K562 (cell line): ENCODE data around the gene ZNF467. TPM values are rescaled to one million over a fixed set of nuclear protein-coding genes. Genes with fewer than 3 reads are reported as not detected.

Experiments
- ATAC-seq: fragments of 200-7000 bp; cut with Tn5 transposase; 3 replicates; pipeline ENCODE4 v1.9.1; 2020; ENCODE audit warnings: moderate library complexity
- BruUV-seq: library from RNA; stranded (reverse); fragments of 400-500 nt; replicated peaks from 2 replicates; lab custom pipeline; 2021; lab: Mats Ljungman, UMichigan
- CTCF ChIA-PET: fragments of 300-600 bp; formaldehyde crosslinking; extraction: SDS; loops from one replicate; lab custom pipeline; 2021; ENCODE audit warnings: low intra/inter-chr PET ratio; lab: Yijun Ruan, JAX
- POLR2A ChIA-PET: fragments of 300-600, 350-650 bp; sonication (Branson Sonifier 250); formaldehyde crosslinking; extraction: SDS; loops from one replicate; lab custom pipeline; 2021; ENCODE audit warnings: antibody characterized with exemption, inconsistent platforms; lab: Yijun Ruan, JAX
- DNase-seq, 4 experiments: peaks; one replicate each; pipeline versions ENCODE4 v3.0.0 to v3.0.0-alpha.2; 2011 to 2018; ENCODE audit warnings: low spot score in 3 of 4, mixed read lengths in 3 of 4; ENCODE audit errors: extremely low read depth in 1 of 4
- FAIRE-seq: peaks from 2 replicates; lab custom pipeline; 2011; peaks lifted over from hg19 to GRCh38; lab: Jason Lieb, UNC
- H2AFZ ChIP-seq: 2 replicates; pipeline ENCODE4 v1.6.0; 2011; ENCODE audit warnings: low read depth, low read length, control low read depth, inconsistent platforms
- H3K27ac ChIP-seq: fragments of 200-600 bp; 3 replicates; pipeline ENCODE4 v1.8.0; 2011; ENCODE audit warnings: low read depth, mild to moderate bottlenecking, control low read depth, inconsistent platforms, low read length, moderate library complexity, mixed read lengths; ENCODE audit errors: extremely low read depth
- H3K27me3 ChIP-seq, 2 experiments: fragments of 300-600 bp in 1 of 2; 2 replicates in 1 of 2; 3 replicates in 1 of 2; pipeline versions ENCODE4 v1.6.0 to v1.8.0; 2011; ENCODE audit warnings: inconsistent platforms in 2 of 2, low read length in 2 of 2, mild to moderate bottlenecking in 1 of 2, mixed read lengths in 1 of 2, moderate library complexity in 1 of 2; ENCODE audit not compliant: control insufficient read depth in 2 of 2, insufficient read depth in 2 of 2
- H3K36me3 ChIP-seq: fragments of 300-600 bp; 3 replicates; pipeline ENCODE4 v1.8.0; 2011; ENCODE audit warnings: mild to moderate bottlenecking, low read length, inconsistent platforms; ENCODE audit not compliant: control insufficient read depth, insufficient read depth
- H3K4me1 ChIP-seq, 2 experiments: fragments of 200-600 bp in 1 of 2; replicated peaks in 1 of 2; 2 replicates in 1 of 2; 3 replicates in 1 of 2; pipeline versions ENCODE4 v1.5.1 to v1.8.0; 2011; ENCODE audit warnings: inconsistent platforms in 2 of 2, low read length in 2 of 2, mild to moderate bottlenecking in 1 of 2, mixed read lengths in 1 of 2, moderate library complexity in 1 of 2; ENCODE audit not compliant: control insufficient read depth in 2 of 2, insufficient read depth in 2 of 2
- H3K4me2 ChIP-seq: 2 replicates; pipeline ENCODE4 v1.6.1; 2011; ENCODE audit warnings: low read length, control low read depth, inconsistent platforms, mixed read lengths; ENCODE audit not compliant: insufficient read depth
- H3K4me3 ChIP-seq: fragments of 200-600 bp; sonication (generic), shearing (Covaris generic); 2 replicates; pipeline ENCODE4 v1.5.1; 2016; ENCODE audit warnings: control low read depth, inconsistent platforms
- H3K79me2 ChIP-seq: fragments of 200-600 bp; 3 replicates; pipeline ENCODE4 v1.8.0; 2011; ENCODE audit warnings: low read length, inconsistent platforms; ENCODE audit not compliant: control insufficient read depth, insufficient read depth
- H3K9ac ChIP-seq, 2 experiments: 2 replicates each; pipeline versions ENCODE4 v1.6.0 to v1.6.1; 2011; ENCODE audit warnings: low read depth in 2 of 2, low read length in 2 of 2, control low read depth in 1 of 2, inconsistent platforms in 1 of 2, mild to moderate bottlenecking in 1 of 2, mixed read lengths in 1 of 2; ENCODE audit not compliant: insufficient read depth in 1 of 2
- H3K9me1 ChIP-seq: one replicate; pipeline ENCODE4 v1.6.0; 2011; ENCODE audit warnings: inconsistent platforms, mild to moderate bottlenecking, low read length, moderate library complexity; ENCODE audit not compliant: control insufficient read depth, insufficient read depth
- H3K9me3 ChIP-seq: replicated peaks from 2 replicates; pipeline ENCODE4 v1.5.1; 2011; ENCODE audit warnings: low read depth, low read length, inconsistent platforms; ENCODE audit not compliant: control insufficient read depth, insufficient read depth
- H4K20me1 ChIP-seq: replicated peaks from 2 replicates; pipeline ENCODE4 v1.6.1; 2011; ENCODE audit warnings: low read length, inconsistent platforms, mixed read lengths; ENCODE audit not compliant: control insufficient read depth, insufficient read depth
- BDP1 ChIP-seq: IDR thresholded peaks from 3 replicates; pipeline ENCODE4 v1.6.1; 2011; ENCODE audit not compliant: insufficient read length, insufficient read depth
- BRCA1 ChIP-seq, 2 experiments: fragments of 450-650 bp in 1 of 2; sonication (generic) in 1 of 2; formaldehyde crosslinking in 1 of 2; IDR thresholded peaks; 2 replicates each; pipeline versions ENCODE4 v1.5.0 to v1.6.1; 2017 to 2020; ENCODE audit warnings: mild to moderate bottlenecking in 1 of 2, missing genetic modification reagents in 1 of 2
- BRD9 ChIP-seq: fragments of 450-650 bp; IDR thresholded peaks from 2 replicates; pipeline ENCODE4 v1.6.1; 2018; ENCODE audit warnings: low read depth; ENCODE audit not compliant: partially characterized antibody
- CBFA2T2 ChIP-seq: fragments of 450-650 bp; conservative IDR thresholded peaks from 2 replicates; pipeline ENCODE4 v1.6.1; 2017; ENCODE audit warnings: mild to moderate bottlenecking
- CBX3 ChIP-seq, 2 experiments: IDR thresholded peaks; 1 replicate in 1 of 2; 2 replicates in 1 of 2; pipeline ENCODE4 v1.6.1; 2012; ENCODE audit warnings: inconsistent platforms in 2 of 2, low read length in 2 of 2, borderline replicate concordance in 1 of 2, control low read depth in 1 of 2
- CEBPG ChIP-seq, 3 experiments: fragments of 200-800 bp in 1 of 3; sonication (Bioruptor generic) in 1 of 3; sonication (generic) in 1 of 3; formaldehyde crosslinking in 1 of 3; IDR thresholded peaks in 2 of 3; conservative IDR thresholded peaks in 1 of 3; 2 replicates each; pipeline versions ENCODE4 v1.6.1 to v1.8.0; 2016 to 2022; ENCODE audit warnings: missing compliant biosample characterization in 2 of 3, missing genetic modification characterization in 2 of 3, mild to moderate bottlenecking in 1 of 3, missing genetic modification reagents in 1 of 3
- ILF3 ChIP-seq: fragments of 450-650 bp; IDR thresholded peaks from 2 replicates; pipeline ENCODE4 v1.6.1; 2018; ENCODE audit warnings: antibody characterized with exemption, mild to moderate bottlenecking, moderate library complexity, borderline replicate concordance
- NCOR1 ChIP-seq: fragments of 450-650 bp; IDR thresholded peaks from 2 replicates; pipeline ENCODE4 v1.6.1; 2016; ENCODE audit warnings: mild to moderate bottlenecking, moderate library complexity
- NR0B1 ChIP-seq: fragments of 450-650 bp; IDR thresholded peaks from one replicate; pipeline ENCODE4 v1.6.1; 2018; ENCODE audit warnings: mild to moderate bottlenecking, moderate library complexity; ENCODE audit not compliant: partially characterized antibody
- SAFB ChIP-seq: fragments of 200-400 bp; formaldehyde crosslinking; IDR thresholded peaks from 2 replicates; pipeline ENCODE4 v1.6.1; 2017; ENCODE audit warnings: low read depth, low read length, borderline replicate concordance
- SETDB1 ChIP-seq: IDR thresholded peaks from one replicate; pipeline ENCODE4 v1.6.1; 2012; ENCODE audit warnings: low read length, control low read depth, inconsistent platforms
- SLC30A9 ChIP-seq: fragments of 250-450 bp; sonication (Bioruptor Pico); IDR thresholded peaks from 2 replicates; pipeline ENCODE4 v1.8.0; 2022; ENCODE audit warnings: mild to moderate bottlenecking, moderate library complexity
- SP1 ChIP-seq: sonication (generic); formaldehyde crosslinking; IDR thresholded peaks from 2 replicates; pipeline ENCODE4 v1.8.1; 2022; ENCODE audit warnings: mild to moderate bottlenecking, missing genetic modification reagents
- USF1 ChIP-seq: sonication (generic); formaldehyde crosslinking; IDR thresholded peaks from 2 replicates; pipeline ENCODE4 v1.9.0; 2022; ENCODE audit warnings: mild to moderate bottlenecking, missing genetic modification reagents
- ZNF277 ChIP-seq: fragments of 250-450 bp; sonication (Bioruptor Pico); IDR thresholded peaks from 2 replicates; pipeline ENCODE4 v1.8.0; 2022; ENCODE audit warnings: inconsistent platforms, mild to moderate bottlenecking, moderate library complexity, borderline replicate concordance
- ZNF324 ChIP-seq: fragments of 250-450 bp; sonication (Bioruptor Pico); IDR thresholded peaks from 2 replicates; pipeline ENCODE4 v1.4.0; 2020; ENCODE audit warnings: mild to moderate bottlenecking
- ZNF436 ChIP-seq: fragments of 250-450, 450-650 bp; sonication (Bioruptor Pico); formaldehyde crosslinking; IDR thresholded peaks from 2 replicates; pipeline ENCODE4 v1.7.0; 2020; ENCODE audit warnings: mild to moderate bottlenecking
- ZNF644 ChIP-seq: fragments of 200-800 bp; sonication (Bioruptor generic); IDR thresholded peaks from 2 replicates; pipeline ENCODE4 v1.6.1; 2016; ENCODE audit warnings: low read depth, missing genetic modification characterization, missing compliant biosample characterization
- ZNF76 ChIP-seq: fragments of 250-450 bp; sonication (Bioruptor Pico); IDR thresholded peaks from 2 replicates; pipeline ENCODE4 v1.4.0; 2020; ENCODE audit warnings: mild to moderate bottlenecking, moderate library complexity, borderline replicate concordance
- WGBS: fragments of 100-300 bp; shearing (Covaris generic); methylation state at CpG from one replicate; pipeline ENCODE4 v1.1.6; 2016; ENCODE audit warnings: low coverage, mixed read lengths; ENCODE audit not compliant: insufficient coverage; ENCODE audit errors: missing lambda C conversion rate; 5-methylcytosine and 5-hydroxymethylcytosine counted together
- in situ Hi-C: fragments of 300-500 bp; cut with MboI; formaldehyde crosslinking; loops from 4 replicates; pipeline ENCODE4 v1.15.0; 2018; ENCODE audit warnings: inconsistent platforms, mixed read lengths
- intact Hi-C: fragments of 100-400 bp; cut with micrococcal nuclease; formaldehyde crosslinking; loops from 2 replicates; pipeline ENCODE4 v1.14.2; 2022
- polyA plus RNA-seq, 8 experiments: library from polyadenylated mRNA; depleted of rRNA in 4 of 8; stranded (reverse) in 5 of 8; unstranded in 3 of 8; fragments of >200 nt; fragmentation: Nextera tagmentation in 2 of 8; fragmentation: Illumina TruSeq in 1 of 8; extraction: Ambion mirVana in 2 of 8; extraction: Trizol in 1 of 8; gene quantifications; 2 replicates each; pipeline versions ENCODE4 v1.2.1 to v1.2.3, GENCODE V29; 2011 to 2014; ENCODE audit warnings: inconsistent platforms in 1 of 8, missing spikeins in 1 of 8
- total RNA-seq, 7 experiments: library from RNA; depleted of rRNA in 6 of 7; stranded (reverse); fragments of >200 nt in 6 of 7; fragmentation: Illumina TruSeq in 2 of 7; extraction: Trizol in 2 of 7; gene quantifications; 2 replicates each; pipeline versions ENCODE4 v1.2.1 to v1.2.3, GENCODE V29; 2011 to 2021; ENCODE audit warnings: low replicate concordance in 1 of 7

Gene ZNF467
- total and polyA plus RNA-seq, 9 of the 15 experiments (the other 6 are each of a cell fraction or from before 2014, with no cell fraction given), result 0.32 to 14.2 (median 1.7) TPM

GRCh38 chr7:149751043-149751775 is 22.2 kb downstream of the ZNF467 start:
- intact Hi-C loops, result no loop called here
- Histone ChIP-seq H2AFZ (no peak overlapping the region), H3K9ac (peak overlapping the region in 1 of 2 experiments; percentile 65; a peak in 2 of 4 replicates), H4K20me1 (no peaks in the 10 kb centered on the region; the same call in 1 of the 2 replicates), H3K4me2 (no peak overlapping the region), H3K4me1 (peaks cover 3 to 12% of the 10 kb centered on the region in 2 experiments; a peak in 4 of 5 replicates), H3K9me3 (no peaks in the 10 kb centered on the region), H3K27ac (no peak overlapping the region), H3K9me1 (no peaks in the 10 kb centered on the region), H3K27me3 (peaks cover 12 to 19% of the 10 kb centered on the region in 2 experiments), H3K36me3 (no peaks in the 10 kb centered on the region), H3K4me3 (no peak overlapping the region), H3K79me2 (no peaks in the 10 kb centered on the region)
- ATAC-seq (no peak), DNase-seq (no peak), FAIRE-seq (no peak)
- TF ChIP-seq SP1 (CRISPR knock-in tag) (no peak), ZNF277 (CRISPR knock-in tag) (no peak), ZNF644 (tag) (no peak), NR0B1 (no peak), NCOR1 (no peak), ZNF324 (CRISPR knock-in tag) (no peak), ILF3 (no peak), ZNF436 (CRISPR knock-in tag) (no peak), CEBPG (CRISPR knock-in tag; IDR thresholded peaks at IDR 0.05) (no peak), CEBPG (tag; conservative IDR thresholded peaks at IDR 0.05 in 1 of 2, IDR thresholded peaks at IDR 0.05 in 1 of 2) (no peak), SAFB (no peak), BDP1 (no peak), SLC30A9 (CRISPR knock-in tag) (no peak), ZNF76 (no peak), SETDB1 (no peak), CBX3 (IDR thresholded peaks at IDR 0.05; ENCODE audit: borderline replicate concordance in 1 of 2, low read length in 2 of 2) (no peak), BRD9 (no peak), CBFA2T2 (no peak), USF1 (CRISPR knock-in tag) (no peak), BRCA1 (IDR thresholded peaks at IDR 0.05) (no peak), BRCA1 (CRISPR knock-in tag; IDR thresholded peaks at IDR 0.05) (no peak)
- WGBS, result 39% methylated on average over 8 of the region's 8 CpGs
- ChIA-PET CTCF (no interaction called here), POLR2A (interaction anchor here (0.8 to 1.2 kb wide), 5 partner anchors 9 to 38 kb away, joined by 3 to 4 read pairs (median 4); no protein-coding TSS in a partner anchor)
- no TSS peak for BruUV-seq
- in situ Hi-C loops, result no loop called here
